ENCODE results near the gene PEX11B. TPM values are rescaled to one million over a fixed set of nuclear protein-coding genes. Genes with fewer than 3 reads are reported as not detected.
A peak's percentile ranks its signal among the peaks of the same experiment; 100 is the strongest.

Gene PEX11B
- total and polyA plus RNA-seq, 2 of the 8 experiments (the other 6 are each of a cell fraction or from before 2014, with no cell fraction given) = 9.1 to 15.1 TPM

GRCh38 chr1:145965119-145965744, 46.7 kb upstream of the PEX11B start:
- no peak overlapping the region for H3K14ac ChIP-seq (ENCODE audit: insufficient read length)
- POLR2A ChIA-PET (ENCODE audit: partially characterized antibody) = interaction anchor here (0.8 to 4.1 kb wide), 4 partner anchors 13 to 86 kb away, joined by 3 to 21 read pairs (median 13); partner anchors contain the start of gene RBM8A
- no peak overlapping the region for H2BK20ac ChIP-seq (ENCODE audit: low read length)
- peaks cover 20 to 34% (median 33%) of the 10 kb centered on the region in 4 experiments for H3K27me3 ChIP-seq (replicated peaks in 1 of 4; ENCODE audit: control insufficient read depth in 3 of 4, extremely low read depth in 1 of 4, insufficient read depth in 3 of 4, low read length in 3 of 4)
- no peak overlapping the region for H4K91ac ChIP-seq (replicated peaks; ENCODE audit: insufficient read length, low read length)
- no peak overlapping the region for H3K9ac ChIP-seq (replicated peaks in 1 of 4; ENCODE audit: extremely low read depth in 1 of 4, low read depth in 3 of 4, low read length in 3 of 4)
- FAIRE-seq = no peak
- no peaks in the 10 kb centered on the region for H3K79me1 ChIP-seq (ENCODE audit: low read depth, low read length)
- DNase-seq (ENCODE audit: low read depth in 1 of 2, low spot score in 2 of 2) = no peak
- no peaks in the 10 kb centered on the region for H3K79me2 ChIP-seq (ENCODE audit: control insufficient read depth in 1 of 2, insufficient read depth in 2 of 2, low read length in 2 of 2)
- 29% methylated on average over 5 of the region's 5 CpGs; no CpG with 5 or more reads in 1 of the 2 experiments for WGBS, 2 experiments (ENCODE audit: extremely low coverage in 1 of 2, insufficient coverage in 1 of 2, insufficient read length in 1 of 2, insufficient replicate concordance in 2 of 2, low coverage in 1 of 2, low lambda C conversion rate in 2 of 2, missing lambda C conversion rate in 1 of 2)
- H3K4ac ChIP-seq (replicated peaks; ENCODE audit: insufficient read length, low read depth, low read length) = no peak overlapping the region
- H3K4me1 ChIP-seq (replicated peaks in 1 of 4; ENCODE audit: control insufficient read depth in 3 of 4, insufficient read depth in 4 of 4, low read length in 3 of 4) = peaks cover 0 to 14% (median 11%) of the 10 kb centered on the region in 4 experiments; a peak in 6 of 7 replicates
- no peak overlapping the region for H2BK12ac ChIP-seq (ENCODE audit: low read depth, low read length)
- no peak overlapping the region for H3K18ac ChIP-seq (ENCODE audit: extremely low read depth, low read length)
- CTCF ChIA-PET (ENCODE audit: partially characterized antibody) = interaction anchor here (1.1 to 2.6 kb wide), 6 partner anchors 11 to 73 kb away, joined by 4 to 11 read pairs (median 4); partner anchors contain the start of gene RBM8A
- H2BK120ac ChIP-seq (replicated peaks; ENCODE audit: low read depth, low read length) = no peak overlapping the region
- no peak overlapping the region for H2BK15ac ChIP-seq (ENCODE audit: low read length)
- H3K4me3 ChIP-seq (ENCODE audit: extremely low read depth in 1 of 4, insufficient read depth in 2 of 4, low read depth in 3 of 4, low read length in 4 of 4) = peak overlapping the region; percentile 54 to 76 (median 67); a peak in 7 of 8 replicates
- no peak overlapping the region for H3K56ac ChIP-seq (replicated peaks; ENCODE audit: insufficient read length, low read depth, low read length)
- no peaks in the 10 kb centered on the region for H3K36me3 ChIP-seq (ENCODE audit: control insufficient read depth in 2 of 4, insufficient read depth in 4 of 4, low read length in 3 of 4)
- H3K4me2 ChIP-seq (ENCODE audit: insufficient read depth in 1 of 2, low read depth in 2 of 2, low read length in 2 of 2) = peak overlapping the region; percentile 57 to 74
- H4K20me1 ChIP-seq (replicated peaks in 1 of 2; ENCODE audit: control insufficient read depth in 1 of 2, insufficient read depth in 2 of 2, low read length in 2 of 2) = no peaks in the 10 kb centered on the region
- peaks cover 19% of the 10 kb centered on the region for H3K23me2 ChIP-seq (ENCODE audit: low read depth, low read length)
- H4K5ac ChIP-seq (ENCODE audit: insufficient read length, low read depth, low read length) = no peak overlapping the region
- no peak overlapping the region for H2AK5ac ChIP-seq (ENCODE audit: low read depth, low read length)
- no peak overlapping the region for H2BK5ac ChIP-seq (ENCODE audit: low read depth, low read length)
- no peak overlapping the region for H3K27ac ChIP-seq (ENCODE audit: low read depth, low read length)
- no peak overlapping the region for H3K23ac ChIP-seq (ENCODE audit: insufficient read length)
- no peak overlapping the region for H4K8ac ChIP-seq (ENCODE audit: extremely low read depth, insufficient read depth, low read length)
- peak overlapping the region; percentile 72; the same call in 1 of the 2 replicates for H2AFZ ChIP-seq (ENCODE audit: low read length)
- H3K9me3 ChIP-seq (ENCODE audit: insufficient read depth in 2 of 2, low read depth in 1 of 2, low read length in 1 of 2) = no peaks in the 10 kb centered on the region
- no peak for TF ChIP-seq CTCF (IDR thresholded peaks at IDR 0.05; ENCODE audit: control extremely low read depth in 1 of 3, insufficient read depth in 1 of 3, low read depth in 1 of 3, low read length in 3 of 3)
- TF ChIP-seq ZNF274 (IDR thresholded peaks at IDR 0.05; ENCODE audit: borderline replicate concordance, extremely low read depth, low read length) = no peak
- no peak for TF ChIP-seq NANOG (IDR thresholded peaks at IDR 0.05; ENCODE audit: insufficient read depth, low read depth, low read length, poor library complexity, severe bottlenecking)
- no peak for TF ChIP-seq MAFK (IDR thresholded peaks at IDR 0.05; ENCODE audit: low read depth, low read length)
- no peak for TF ChIP-seq SP4 (IDR thresholded peaks at IDR 0.05; ENCODE audit: low read length)
- no peak for TF ChIP-seq RAD21 (IDR thresholded peaks at IDR 0.05 in 1 of 2, conservative IDR thresholded peaks at IDR 0.05 in 1 of 2; ENCODE audit: low read depth in 2 of 2, low read length in 2 of 2)
- no peak for TF ChIP-seq SAP30 (IDR thresholded peaks at IDR 0.05; ENCODE audit: insufficient read depth, insufficient replicate concordance, low read length)
- no peak for TF ChIP-seq JUN (IDR thresholded peaks at IDR 0.05; ENCODE audit: low read depth, low read length)
- TF ChIP-seq MAX (IDR thresholded peaks at IDR 0.05) = no peak
